ENCODE results near the gene MGAT5. TPM values are rescaled to one million over a fixed set of nuclear protein-coding genes. Genes with fewer than 3 reads are reported as not detected.

The MGAT5 gene
- total and polyA plus RNA-seq, 3 experiments from 2014 or later: 6.4 to 42.4 (median 40.9) TPM

DNA sequence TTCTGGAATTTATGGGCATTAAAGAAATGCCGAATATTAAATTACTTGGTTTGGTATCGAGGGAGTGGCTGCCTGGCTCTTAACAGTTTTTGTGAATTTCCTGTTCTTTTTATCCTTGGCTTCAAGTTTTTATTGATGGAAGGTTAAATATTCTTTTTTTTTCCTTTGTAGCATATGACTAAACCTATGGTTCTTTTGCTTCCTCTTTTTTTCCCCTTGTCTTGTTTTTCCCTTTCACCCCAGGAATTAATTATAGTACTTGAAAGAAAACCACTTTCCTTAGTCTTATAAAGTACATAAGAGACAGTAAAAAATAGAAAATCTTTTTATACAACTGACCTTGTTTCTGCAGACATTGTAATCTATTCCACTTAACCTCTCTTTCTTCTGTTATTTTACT, 42.4 kb downstream of the MGAT5 start:
- Mint-ChIP-seq H3K27ac (peak overlapping the region in 1 of 8 donors; percentile 82), H3K27me3 (peaks cover 0 to 3% of the 10 kb centered on the region in 2 donors)
- CTCF ChIA-PET: no interaction called here

GRCh38 chr2:134299334-134299733, 45.5 kb downstream of the MGAT5 start:
- no peaks in the 10 kb centered on the region for H3K9me3 ChIP-seq (ENCODE audit: low read length)
- H3K36me3 ChIP-seq (ENCODE audit: insufficient read depth, low read length): no peaks in the 10 kb centered on the region
- Mint-ChIP-seq H3K4me3 (no peak overlapping the region), H3K27ac (no peak overlapping the region), H3K27me3 (peaks cover 0 to 3% of the 10 kb centered on the region in 2 donors), H3K36me3 (peaks cover 0 to 16% (median 11%) of the 10 kb centered on the region in 3 donors), H3K4me1 (peaks cover 40 to 86% (median 71%) of the 10 kb centered on the region in 3 donors), H3K9me3 (no peaks in the 10 kb centered on the region)
- ChIA-PET POLR2A (no interaction called here), CTCF (interaction anchor here (0.9 to 1.6 kb wide), 2 partner anchors 9 to 91 kb away, joined by 3 to 4 read pairs; no protein-coding TSS in a partner anchor)
- peaks cover 14% of the 10 kb centered on the region for H3K4me1 ChIP-seq (ENCODE audit: insufficient read depth, low read length)
- no peak overlapping the region for H3K27ac ChIP-seq (ENCODE audit: low read depth, low read length)
- DNase-seq: no peak
- H3K27me3 ChIP-seq (ENCODE audit: insufficient read depth, low read length, poor library complexity, severe bottlenecking): no peaks in the 10 kb centered on the region
- no peak overlapping the region for H3K4me3 ChIP-seq (ENCODE audit: low read length)

More for the DNA sequence above, 42.4 kb downstream of the MGAT5 start:
- POLR2A ChIA-PET: no interaction called here
- DNase-seq: no peak
- H3K4me1 ChIP-seq (ENCODE audit: insufficient read depth, low read length): peaks cover 35% of the 10 kb centered on the region
- H3K9me3 Mint-ChIP-seq: no peaks in the 10 kb centered on the region
- no peak overlapping the region for H3K27ac ChIP-seq (ENCODE audit: low read depth, low read length)
- no peaks in the 10 kb centered on the region for H3K36me3 ChIP-seq (ENCODE audit: insufficient read depth, low read length)
- H3K4me3 Mint-ChIP-seq: no peak overlapping the region
- peaks cover 30 to 81% (median 56%) of the 10 kb centered on the region in 3 donors for H3K4me1 Mint-ChIP-seq
- no peak overlapping the region for H3K4me3 ChIP-seq (ENCODE audit: low read length)
- H3K27me3 ChIP-seq (ENCODE audit: insufficient read depth, low read length, poor library complexity, severe bottlenecking): no peaks in the 10 kb centered on the region
- H3K9me3 ChIP-seq (ENCODE audit: low read length): no peaks in the 10 kb centered on the region
- H3K36me3 Mint-ChIP-seq: peaks cover 0 to 25% (median 14%) of the 10 kb centered on the region in 3 donors

- H3K27me3 ChIP-seq (ENCODE audit: insufficient read depth, low read length, poor library complexity, severe bottlenecking): no peaks in the 10 kb centered on the region
- no peak overlapping the region for H3K27ac Mint-ChIP-seq
- CTCF ChIA-PET: interaction anchor here (0.6 to 1.6 kb wide), 2 partner anchors 11 to 17 kb away, joined by 3 read pairs; no protein-coding TSS in a partner anchor
- H3K9me3 Mint-ChIP-seq: no peaks in the 10 kb centered on the region
- H3K4me1 ChIP-seq (ENCODE audit: insufficient read depth, low read length): peaks cover 9% of the 10 kb centered on the region
- no peak overlapping the region for H3K4me3 ChIP-seq (ENCODE audit: low read length)
- peaks cover 0 to 3% of the 10 kb centered on the region in 2 donors for H3K27me3 Mint-ChIP-seq
- H3K4me3 Mint-ChIP-seq: no peak overlapping the region
- H3K36me3 ChIP-seq (ENCODE audit: insufficient read depth, low read length): no peaks in the 10 kb centered on the region
- no peak overlapping the region for H3K27ac ChIP-seq (ENCODE audit: low read depth, low read length)
- H3K4me1 Mint-ChIP-seq: peaks cover 47 to 86% (median 71%) of the 10 kb centered on the region in 3 donors
- POLR2A ChIA-PET: interaction anchor here (0.5 kb wide), 1 partner anchor 75 kb away, joined by 6 read pairs; no protein-coding TSS in a partner anchor
- no peak for DNase-seq
- peaks cover 0 to 14% (median 11%) of the 10 kb centered on the region in 3 donors for H3K36me3 Mint-ChIP-seq
- H3K9me3 ChIP-seq (ENCODE audit: low read length): no peaks in the 10 kb centered on the region
Observed at GRCh38 chr2:134300585-134300984, 46.7 kb downstream of the MGAT5 start.

GRCh38 chr2:134301099-134301927, 47.4 kb downstream of the MGAT5 start:
- ChIA-PET CTCF (interaction anchor here (0.6 kb wide), 1 partner anchor 18 kb away, joined by 3 read pairs; no protein-coding TSS in a partner anchor), POLR2A (no interaction called here)
- H3K27me3 Mint-ChIP-seq: peaks cover 0 to 3% of the 10 kb centered on the region in 2 donors
- H3K9me3 Mint-ChIP-seq: no peaks in the 10 kb centered on the region
- peaks cover 47 to 84% (median 71%) of the 10 kb centered on the region in 3 donors for H3K4me1 Mint-ChIP-seq
- peak overlapping the region in 1 of 7 donors; percentile 30 for H3K4me3 Mint-ChIP-seq
- peak overlapping the region in 3 of 8 donors; percentile 2 to 73 (median 17) for H3K27ac Mint-ChIP-seq
- H3K4me3 ChIP-seq (ENCODE audit: low read length): no peak overlapping the region
- no peak overlapping the region for H3K27ac ChIP-seq (ENCODE audit: low read depth, low read length)
- H3K36me3 Mint-ChIP-seq: peaks cover 2 to 13% (median 12%) of the 10 kb centered on the region in 3 donors
- H3K9me3 ChIP-seq (ENCODE audit: low read length): no peaks in the 10 kb centered on the region
- H3K4me1 ChIP-seq (ENCODE audit: insufficient read depth, low read length): peaks cover 6% of the 10 kb centered on the region
- no peaks in the 10 kb centered on the region for H3K27me3 ChIP-seq (ENCODE audit: insufficient read depth, low read length, poor library complexity, severe bottlenecking)
- DNase-seq: no peak
- no peaks in the 10 kb centered on the region for H3K36me3 ChIP-seq (ENCODE audit: insufficient read depth, low read length)

- DNase-seq: no peak
- Histone ChIP-seq H3K27ac (ENCODE audit: low read depth, low read length) (no peak overlapping the region), H3K27me3 (ENCODE audit: insufficient read depth, low read length, poor library complexity, severe bottlenecking) (no peaks in the 10 kb centered on the region), H3K4me3 (ENCODE audit: low read length) (no peak overlapping the region), H3K4me1 (ENCODE audit: insufficient read depth, low read length) (peaks cover 6% of the 10 kb centered on the region), H3K9me3 (ENCODE audit: low read length) (no peaks in the 10 kb centered on the region), H3K36me3 (ENCODE audit: insufficient read depth, low read length) (no peaks in the 10 kb centered on the region)
- Mint-ChIP-seq H3K36me3 (peaks cover 4 to 12% (median 10%) of the 10 kb centered on the region in 3 donors), H3K9me3 (no peaks in the 10 kb centered on the region), H3K4me3 (no peak overlapping the region), H3K27me3 (peaks cover 0 to 3% of the 10 kb centered on the region in 2 donors), H3K4me1 (peaks cover 49 to 84% (median 69%) of the 10 kb centered on the region in 3 donors), H3K27ac (no peak overlapping the region)
- POLR2A ChIA-PET: no interaction called here
- CTCF ChIA-PET: no interaction called here
Observed at GRCh38 chr2:134301928-134302260, 48.0 kb downstream of the MGAT5 start.

- Histone ChIP-seq H3K27ac (ENCODE audit: low read depth, low read length) (no peak overlapping the region), H3K9me3 (ENCODE audit: low read length) (no peaks in the 10 kb centered on the region), H3K4me3 (ENCODE audit: low read length) (no peak overlapping the region), H3K4me1 (ENCODE audit: insufficient read depth, low read length) (peaks cover 6% of the 10 kb centered on the region), H3K36me3 (ENCODE audit: insufficient read depth, low read length) (no peaks in the 10 kb centered on the region), H3K27me3 (ENCODE audit: insufficient read depth, low read length, poor library complexity, severe bottlenecking) (no peaks in the 10 kb centered on the region)
- Mint-ChIP-seq H3K27ac (peak overlapping the region; percentile 10 to 92 (median 63)), H3K4me1 (peaks cover 54 to 93% (median 87%) of the 10 kb centered on the region in 3 donors), H3K9me3 (no peaks in the 10 kb centered on the region), H3K4me3 (peak overlapping the region in 2 of 7 donors; percentile 28 to 59), H3K27me3 (no peaks in the 10 kb centered on the region), H3K36me3 (peaks cover 9 to 17% (median 13%) of the 10 kb centered on the region in 3 donors)
- ChIA-PET CTCF (interaction anchor here (1.4 kb wide), 1 partner anchor 13 kb away, joined by 3 read pairs; no protein-coding TSS in a partner anchor), POLR2A (interaction anchor here (1.4 kb wide), 1 partner anchor 42 kb away, joined by 3 read pairs; no protein-coding TSS in a partner anchor)
- DNase-seq: no peak
Observed at GRCh38 chr2:134304394-134305108, 50.7 kb downstream of the MGAT5 start.

DNA sequence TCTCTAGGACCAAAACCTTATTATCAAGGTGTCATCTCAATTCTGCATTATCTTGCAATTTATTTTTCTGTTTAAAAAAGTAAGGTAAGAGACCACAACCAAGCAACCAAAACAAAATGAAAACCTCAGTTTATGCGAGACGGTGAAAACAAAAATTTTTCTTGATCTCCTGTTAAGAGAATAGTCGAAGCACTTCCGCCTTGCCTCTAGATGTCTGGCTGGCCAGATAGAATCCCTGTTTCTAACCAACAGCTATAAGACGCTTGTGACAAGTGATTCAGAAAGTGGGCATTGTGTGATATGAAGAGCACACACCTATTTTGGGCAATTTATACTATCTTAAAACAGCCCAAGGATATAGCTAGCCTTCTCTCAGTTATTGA, 51.2 kb downstream of the MGAT5 start:
- Mint-ChIP-seq H3K36me3 (peaks cover 8 to 16% (median 13%) of the 10 kb centered on the region in 3 donors), H3K4me1 (peaks cover 55 to 93% (median 87%) of the 10 kb centered on the region in 3 donors), H3K9me3 (no peaks in the 10 kb centered on the region), H3K4me3 (peak overlapping the region in 2 of 7 donors; percentile 28 to 59), H3K27me3 (no peaks in the 10 kb centered on the region), H3K27ac (peak overlapping the region in 7 of 8 donors; percentile 10 to 92 (median 65))
- no peak for DNase-seq
- Histone ChIP-seq H3K4me3 (ENCODE audit: low read length) (no peak overlapping the region), H3K27me3 (ENCODE audit: insufficient read depth, low read length, poor library complexity, severe bottlenecking) (no peaks in the 10 kb centered on the region), H3K9me3 (ENCODE audit: low read length) (no peaks in the 10 kb centered on the region), H3K4me1 (ENCODE audit: insufficient read depth, low read length) (peaks cover 6% of the 10 kb centered on the region), H3K27ac (ENCODE audit: low read depth, low read length) (no peak overlapping the region), H3K36me3 (ENCODE audit: insufficient read depth, low read length) (no peaks in the 10 kb centered on the region)
- POLR2A ChIA-PET: interaction anchor here (1.4 kb wide), 1 partner anchor 43 kb away, joined by 3 read pairs; no protein-coding TSS in a partner anchor
- CTCF ChIA-PET: interaction anchor here (1.4 kb wide), 1 partner anchor 14 kb away, joined by 3 read pairs; no protein-coding TSS in a partner anchor

Measured in CD8-positive, alpha-beta memory T cell (primary cell).